ENCODE data around the gene USP34.
A peak's percentile ranks its signal among the peaks of the same experiment; 100 is the strongest.
"Not testable (repeated sequence)": the region's sequence is repeated elsewhere in the genome, so short reads cannot be mapped to it uniquely, and the experiment has no call there.

USP34 gene, protein sequence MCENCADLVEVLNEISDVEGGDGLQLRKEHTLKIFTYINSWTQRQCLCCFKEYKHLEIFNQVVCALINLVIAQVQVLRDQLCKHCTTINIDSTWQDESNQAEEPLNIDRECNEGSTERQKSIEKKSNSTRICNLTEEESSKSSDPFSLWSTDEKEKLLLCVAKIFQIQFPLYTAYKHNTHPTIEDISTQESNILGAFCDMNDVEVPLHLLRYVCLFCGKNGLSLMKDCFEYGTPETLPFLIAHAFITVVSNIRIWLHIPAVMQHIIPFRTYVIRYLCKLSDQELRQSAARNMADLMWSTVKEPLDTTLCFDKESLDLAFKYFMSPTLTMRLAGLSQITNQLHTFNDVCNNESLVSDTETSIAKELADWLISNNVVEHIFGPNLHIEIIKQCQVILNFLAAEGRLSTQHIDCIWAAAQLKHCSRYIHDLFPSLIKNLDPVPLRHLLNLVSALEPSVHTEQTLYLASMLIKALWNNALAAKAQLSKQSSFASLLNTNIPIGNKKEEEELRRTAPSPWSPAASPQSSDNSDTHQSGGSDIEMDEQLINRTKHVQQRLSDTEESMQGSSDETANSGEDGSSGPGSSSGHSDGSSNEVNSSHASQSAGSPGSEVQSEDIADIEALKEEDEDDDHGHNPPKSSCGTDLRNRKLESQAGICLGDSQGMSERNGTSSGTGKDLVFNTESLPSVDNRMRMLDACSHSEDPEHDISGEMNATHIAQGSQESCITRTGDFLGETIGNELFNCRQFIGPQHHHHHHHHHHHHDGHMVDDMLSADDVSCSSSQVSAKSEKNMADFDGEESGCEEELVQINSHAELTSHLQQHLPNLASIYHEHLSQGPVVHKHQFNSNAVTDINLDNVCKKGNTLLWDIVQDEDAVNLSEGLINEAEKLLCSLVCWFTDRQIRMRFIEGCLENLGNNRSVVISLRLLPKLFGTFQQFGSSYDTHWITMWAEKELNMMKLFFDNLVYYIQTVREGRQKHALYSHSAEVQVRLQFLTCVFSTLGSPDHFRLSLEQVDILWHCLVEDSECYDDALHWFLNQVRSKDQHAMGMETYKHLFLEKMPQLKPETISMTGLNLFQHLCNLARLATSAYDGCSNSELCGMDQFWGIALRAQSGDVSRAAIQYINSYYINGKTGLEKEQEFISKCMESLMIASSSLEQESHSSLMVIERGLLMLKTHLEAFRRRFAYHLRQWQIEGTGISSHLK (N-terminal part only)

DNA sequence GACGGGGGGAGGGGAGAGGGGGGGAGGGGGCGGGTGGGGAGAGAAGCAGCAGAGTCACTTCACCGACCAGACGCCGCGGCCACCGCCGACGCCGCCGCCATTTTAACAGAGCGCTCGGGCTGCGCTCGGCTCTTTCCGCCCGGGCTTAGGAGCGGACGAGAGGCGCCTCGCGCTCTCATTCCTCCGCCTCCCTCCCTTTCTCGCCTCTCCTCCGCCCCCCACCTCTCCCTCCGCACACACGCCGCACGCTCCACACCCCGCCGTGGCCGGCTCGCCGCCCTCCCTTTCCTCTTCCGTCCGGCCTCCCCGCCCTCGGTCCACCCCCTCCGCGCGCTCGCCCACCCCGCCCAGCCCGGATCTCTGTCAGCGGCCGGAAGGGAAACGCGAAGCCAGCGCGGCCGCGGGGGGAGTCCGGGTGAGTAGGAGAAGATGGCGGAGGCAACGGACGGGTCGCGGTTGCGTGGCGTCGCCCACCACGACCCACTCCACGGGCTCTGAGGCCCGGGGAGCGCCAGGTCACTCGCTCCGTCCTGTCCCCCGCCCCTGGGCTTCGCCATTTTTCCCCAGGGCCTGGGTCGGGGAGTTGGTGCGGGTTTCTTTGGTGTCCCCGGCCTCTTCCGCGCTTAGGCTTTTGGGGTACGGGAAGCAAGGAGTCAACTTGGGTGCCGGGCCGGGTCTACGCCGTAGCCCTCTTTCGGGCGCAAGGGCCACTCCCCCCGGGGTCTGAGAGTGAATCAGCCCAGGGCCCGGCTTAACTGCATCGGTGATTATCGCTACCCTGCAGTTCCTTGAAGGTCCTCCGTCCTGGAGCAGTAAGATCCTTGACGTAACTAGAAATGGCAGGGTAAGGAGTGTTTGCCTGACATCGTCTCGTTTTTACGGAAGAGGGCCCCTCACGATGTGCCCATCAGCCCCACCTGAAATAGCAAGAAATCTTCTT lies at the start of gene USP34:
Gene USP34 (minus strand): TSS at position 123 of the 940 bp plus-strand sequence. CDS start 395 bp downstream, outside the sequence.
- Mint-ChIP-seq H3K36me3 (peaks cover 3% of the 10 kb centered on the region), H3K27ac (peak within 1 kb of the TSS; percentile 100), H3K4me3 (peak within 1 kb of the TSS; percentile 97), H3K9me3 (no peaks in the 10 kb centered on the region), H3K27me3 (no peaks in the 10 kb centered on the region), H3K4me1 (peaks cover 21% of the 10 kb centered on the region)
- peak; percentile 94 for ATAC-seq

DNA sequence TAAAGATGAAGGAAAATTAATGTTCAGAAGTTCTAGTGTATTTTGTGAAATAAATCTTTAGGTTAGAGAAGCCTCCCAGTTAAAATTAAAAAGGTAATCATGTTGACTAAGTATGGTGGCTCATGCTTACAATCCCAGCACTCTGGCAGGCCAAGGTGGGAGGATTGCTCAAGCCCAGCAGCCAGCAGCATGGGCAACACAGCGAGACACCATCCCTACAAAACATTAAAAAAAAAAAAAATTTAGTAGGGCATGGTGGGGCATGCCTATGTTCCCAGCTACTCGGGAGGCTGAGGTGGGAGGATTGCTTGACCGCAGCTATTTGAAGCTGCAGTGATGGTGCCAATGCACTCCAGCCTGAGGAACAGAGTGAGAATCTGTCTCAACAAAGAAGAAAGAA lies 49.4 kb upstream of the USP34 start:
- ATAC-seq, result no peak
- Mint-ChIP-seq H3K4me3 (no peak overlapping the region), H3K4me1 (peaks cover 6% of the 10 kb centered on the region), H3K27ac (no peak overlapping the region), H3K27me3 (no peaks in the 10 kb centered on the region), H3K36me3 (peaks cover 36% of the 10 kb centered on the region), H3K9me3 (no peaks in the 10 kb centered on the region)

DNA sequence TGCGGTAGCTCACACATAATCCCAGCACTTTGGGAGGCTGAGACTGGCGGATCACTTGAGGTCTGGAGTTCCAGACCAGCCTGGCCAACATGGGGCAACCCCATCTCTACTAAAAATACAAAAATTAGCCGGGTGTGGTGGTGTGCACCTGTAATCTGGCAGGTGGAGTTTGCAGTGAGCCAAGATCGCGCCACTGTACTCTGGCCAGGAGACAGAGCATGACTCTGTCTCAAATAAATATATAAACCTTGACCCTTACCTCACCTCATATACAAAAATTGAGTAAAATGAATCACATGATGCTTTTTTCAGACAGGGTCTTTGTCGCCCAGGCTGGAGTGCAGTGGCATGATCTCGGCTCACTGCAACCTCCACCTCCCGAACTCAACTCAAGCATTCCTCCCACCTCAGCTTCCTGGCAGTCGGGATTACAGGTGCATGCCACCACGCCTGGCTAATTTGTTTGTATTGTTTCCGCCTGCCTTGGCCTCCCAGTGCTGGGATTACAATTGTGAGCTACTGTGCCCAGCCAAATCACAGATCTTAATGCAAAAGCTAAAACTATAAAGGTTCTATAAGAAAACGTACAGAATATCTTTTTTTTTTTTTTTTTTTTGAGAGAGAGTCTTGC lies 42.0 kb upstream of the USP34 start:
- Mint-ChIP-seq H3K27ac (no peak overlapping the region), H3K4me1 (peaks cover 9% of the 10 kb centered on the region), H3K36me3 (peaks cover 44% of the 10 kb centered on the region), H3K9me3 (no peaks in the 10 kb centered on the region), H3K4me3 (no peak overlapping the region), H3K27me3 (no peaks in the 10 kb centered on the region)
- ATAC-seq, result no peak

DNA sequence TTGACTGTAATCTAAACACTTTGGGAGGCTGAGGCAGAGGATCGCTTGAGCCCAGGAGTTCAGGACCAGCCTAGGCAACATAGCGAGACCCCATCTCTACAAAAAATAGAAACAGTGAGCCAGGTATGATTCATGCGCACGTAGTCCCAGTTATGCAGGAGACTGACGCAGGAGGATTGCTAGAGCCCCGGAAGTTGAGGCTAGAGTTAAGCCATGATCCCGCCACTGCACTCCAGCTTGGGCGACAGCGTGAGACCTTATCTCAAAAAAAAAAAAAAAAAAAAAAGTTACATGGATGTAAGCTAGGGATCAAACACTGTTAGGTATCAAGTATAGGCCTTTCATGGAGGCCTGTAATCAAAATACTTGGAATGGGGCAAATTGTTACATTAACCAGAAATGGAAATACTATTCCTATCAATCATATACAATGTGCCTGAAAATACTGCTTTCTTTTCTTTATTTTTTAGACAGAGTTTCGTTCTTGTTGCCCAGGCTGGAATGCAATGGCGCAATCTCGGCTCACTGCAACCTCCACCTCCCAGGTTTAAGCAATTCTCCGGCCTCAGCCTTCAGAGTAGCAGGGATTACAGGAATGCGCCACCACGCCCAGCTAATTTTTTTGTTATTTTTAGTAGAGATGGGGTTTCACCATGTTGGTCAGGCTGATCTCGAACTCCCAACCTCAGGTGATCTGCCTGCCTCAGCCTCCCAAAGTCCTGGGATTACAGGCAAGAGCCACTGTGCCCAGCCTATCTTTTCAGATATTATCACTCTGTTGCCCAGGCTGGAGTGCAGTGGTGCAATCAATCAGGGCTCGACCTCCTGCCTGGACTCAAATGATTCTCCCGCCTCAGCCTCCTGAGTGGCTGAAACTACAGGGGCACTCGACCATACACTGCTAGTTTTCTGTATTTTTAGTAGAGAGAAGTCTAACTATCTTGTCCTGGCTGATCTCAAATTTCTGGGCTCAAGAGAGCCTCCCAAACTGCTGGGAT lies 40.1 kb upstream of the USP34 start:
- no peaks in the 10 kb centered on the region for H3K9me3 Mint-ChIP-seq
- H3K27ac Mint-ChIP-seq, result no peak overlapping the region
- no peak for ATAC-seq
- peaks cover 42% of the 10 kb centered on the region for H3K36me3 Mint-ChIP-seq
- H3K4me3 Mint-ChIP-seq, result no peak overlapping the region
- peaks cover 15% of the 10 kb centered on the region for H3K4me1 Mint-ChIP-seq
- no peaks in the 10 kb centered on the region for H3K27me3 Mint-ChIP-seq

DNA sequence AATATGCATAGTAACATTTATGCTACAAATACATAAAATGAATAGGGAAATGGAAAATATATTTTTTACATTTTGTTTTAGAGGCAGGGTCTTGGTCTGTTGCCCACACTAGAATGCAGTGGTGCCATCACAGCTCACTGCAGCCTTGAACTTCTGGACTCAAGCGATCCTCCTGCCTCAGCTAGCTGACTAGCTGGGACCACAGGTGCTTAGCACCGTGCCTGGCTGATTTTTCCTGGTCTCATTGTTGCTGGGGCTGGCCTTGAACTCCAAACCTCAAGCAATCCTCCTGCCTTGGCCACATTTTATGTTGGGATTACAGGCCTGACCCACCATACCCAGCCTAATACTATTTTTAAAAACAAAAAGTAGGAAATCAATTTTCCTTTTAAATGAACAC lies 34.1 kb upstream of the USP34 start:
- no peak for ATAC-seq
- no peak overlapping the region for H3K27ac Mint-ChIP-seq
- H3K36me3 Mint-ChIP-seq, result peaks cover 28% of the 10 kb centered on the region
- peaks cover 15% of the 10 kb centered on the region for H3K4me1 Mint-ChIP-seq
- no peak overlapping the region for H3K4me3 Mint-ChIP-seq
- H3K9me3 Mint-ChIP-seq, result no peaks in the 10 kb centered on the region
- H3K27me3 Mint-ChIP-seq, result no peaks in the 10 kb centered on the region

DNA sequence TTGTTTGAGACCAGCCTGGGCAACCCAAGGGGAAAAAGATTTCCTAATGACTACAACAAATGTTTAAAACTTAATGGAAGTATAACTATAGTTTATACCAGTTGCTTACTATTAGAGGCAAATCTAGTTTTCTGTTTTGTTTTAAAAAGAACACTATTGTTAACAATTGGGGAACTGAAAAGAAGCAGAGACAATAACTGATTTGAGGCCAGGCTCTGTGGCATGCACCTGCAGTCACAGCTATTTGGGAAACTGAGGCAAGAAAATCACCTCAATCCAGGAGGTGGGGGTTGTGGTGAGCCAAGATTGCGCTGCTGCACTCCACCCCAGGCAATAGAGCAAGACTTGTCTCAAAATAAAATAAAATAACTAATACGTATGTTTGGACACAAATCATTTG lies 28.2 kb upstream of the USP34 start:
- H3K27me3 Mint-ChIP-seq, result no peaks in the 10 kb centered on the region
- no peak overlapping the region for H3K4me3 Mint-ChIP-seq
- no peak for ATAC-seq
- no peaks in the 10 kb centered on the region for H3K9me3 Mint-ChIP-seq
- peaks cover 30% of the 10 kb centered on the region for H3K36me3 Mint-ChIP-seq
- no peak overlapping the region for H3K27ac Mint-ChIP-seq
- peaks cover 7% of the 10 kb centered on the region for H3K4me1 Mint-ChIP-seq

DNA sequence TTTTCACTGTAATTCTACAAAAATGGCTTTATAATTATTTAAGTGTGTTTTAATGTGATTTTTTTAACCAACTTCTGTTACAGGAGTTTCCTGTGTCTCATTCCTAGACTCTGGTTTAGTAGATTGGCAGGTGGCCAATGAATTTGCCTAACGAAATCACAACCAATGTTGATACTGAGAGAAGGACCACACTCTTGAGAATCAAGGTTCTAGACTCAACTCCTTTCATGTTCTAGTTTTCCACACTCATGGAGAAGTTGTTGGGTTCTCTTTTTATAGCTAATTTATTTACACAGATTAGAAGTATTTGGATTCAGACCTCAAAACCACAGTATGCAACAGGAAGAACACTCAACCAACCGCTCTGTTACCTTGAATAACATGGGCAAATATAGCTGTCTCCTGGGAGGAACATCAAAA lies 22.6 kb upstream of the USP34 start:
- Mint-ChIP-seq H3K36me3 (peaks cover 57% of the 10 kb centered on the region), H3K27ac (peak overlapping the region; percentile 50), H3K4me3 (no peak overlapping the region), H3K27me3 (no peaks in the 10 kb centered on the region), H3K4me1 (peaks cover 13% of the 10 kb centered on the region), H3K9me3 (no peaks in the 10 kb centered on the region)
- ATAC-seq, result no peak

DNA sequence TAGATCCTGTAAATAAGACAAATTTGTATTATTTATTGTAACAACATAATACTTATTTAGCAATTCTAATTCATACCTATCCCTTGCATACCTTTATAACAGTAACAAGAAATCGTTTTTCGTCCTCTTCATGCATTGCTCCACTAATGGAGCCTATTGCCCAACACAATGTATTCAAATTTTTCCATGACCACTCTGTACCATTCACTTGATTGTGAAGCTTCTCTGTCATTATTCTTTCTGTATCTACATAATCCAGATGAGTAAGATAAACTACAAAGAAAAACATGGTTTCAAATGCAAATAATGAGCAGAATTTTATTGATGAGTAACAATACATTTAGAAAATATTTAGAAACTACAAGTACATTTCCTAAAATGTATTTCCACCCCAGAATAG lies 21.6 kb upstream of the USP34 start:
- ATAC-seq, result no peak
- Mint-ChIP-seq H3K4me3 (no peak overlapping the region), H3K27me3 (no peaks in the 10 kb centered on the region), H3K9me3 (no peaks in the 10 kb centered on the region), H3K4me1 (peaks cover 13% of the 10 kb centered on the region), H3K36me3 (peaks cover 61% of the 10 kb centered on the region), H3K27ac (no peak overlapping the region)

DNA sequence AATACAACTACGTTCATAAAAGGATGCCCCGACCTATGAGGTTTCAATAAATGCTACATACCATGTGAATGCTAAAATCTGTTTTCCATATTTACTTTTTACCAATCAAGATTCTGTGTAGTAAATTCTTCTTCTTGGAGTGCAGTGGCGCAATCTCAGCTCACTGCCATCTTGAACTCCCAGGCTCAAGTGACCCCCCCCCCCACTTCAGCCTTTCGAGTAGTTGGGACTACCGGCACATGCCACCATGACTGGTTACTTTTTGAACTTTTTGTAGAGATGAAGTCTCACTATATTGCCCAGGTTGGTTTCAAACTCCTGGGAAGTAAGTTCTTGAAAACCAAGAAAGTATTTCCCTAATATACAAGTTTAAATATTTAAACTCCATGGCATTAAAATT lies 14.4 kb upstream of the USP34 start:
- peaks cover 55% of the 10 kb centered on the region for H3K36me3 Mint-ChIP-seq

DNA sequence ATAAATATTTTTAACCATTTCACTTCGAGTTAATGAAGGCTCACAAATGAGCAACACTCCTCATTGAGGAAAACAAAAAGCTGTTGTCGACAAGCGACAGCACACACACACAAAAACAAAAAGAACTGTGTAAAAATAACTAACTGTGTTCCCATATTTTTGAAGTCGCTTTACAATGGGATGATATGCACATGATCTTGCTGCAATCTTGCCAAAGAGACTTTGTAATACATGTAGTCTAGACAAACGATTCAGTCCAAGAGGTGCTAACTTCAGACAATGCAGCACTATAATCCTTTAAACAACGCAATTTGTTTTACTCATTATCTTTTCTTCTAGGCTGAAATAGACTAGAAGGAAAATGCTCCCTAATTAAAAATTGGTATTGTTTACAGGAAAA lies 7.2 kb upstream of the USP34 start:
- no peak overlapping the region for H3K27ac Mint-ChIP-seq
- no peaks in the 10 kb centered on the region for H3K9me3 Mint-ChIP-seq
- H3K4me3 Mint-ChIP-seq, result no peak overlapping the region
- H3K4me1 Mint-ChIP-seq, result no peaks in the 10 kb centered on the region
- H3K36me3 Mint-ChIP-seq, result peaks cover 37% of the 10 kb centered on the region
- no peaks in the 10 kb centered on the region for H3K27me3 Mint-ChIP-seq
- no peak for ATAC-seq

More for the DNA sequence above, 14.4 kb upstream of the USP34 start:
- no peaks in the 10 kb centered on the region for H3K4me1 Mint-ChIP-seq
- no peak overlapping the region for H3K27ac Mint-ChIP-seq
- no peak for ATAC-seq
- H3K9me3 Mint-ChIP-seq, result no peaks in the 10 kb centered on the region
- H3K27me3 Mint-ChIP-seq, result no peaks in the 10 kb centered on the region
- H3K4me3 Mint-ChIP-seq, result no peak overlapping the region

DNA sequence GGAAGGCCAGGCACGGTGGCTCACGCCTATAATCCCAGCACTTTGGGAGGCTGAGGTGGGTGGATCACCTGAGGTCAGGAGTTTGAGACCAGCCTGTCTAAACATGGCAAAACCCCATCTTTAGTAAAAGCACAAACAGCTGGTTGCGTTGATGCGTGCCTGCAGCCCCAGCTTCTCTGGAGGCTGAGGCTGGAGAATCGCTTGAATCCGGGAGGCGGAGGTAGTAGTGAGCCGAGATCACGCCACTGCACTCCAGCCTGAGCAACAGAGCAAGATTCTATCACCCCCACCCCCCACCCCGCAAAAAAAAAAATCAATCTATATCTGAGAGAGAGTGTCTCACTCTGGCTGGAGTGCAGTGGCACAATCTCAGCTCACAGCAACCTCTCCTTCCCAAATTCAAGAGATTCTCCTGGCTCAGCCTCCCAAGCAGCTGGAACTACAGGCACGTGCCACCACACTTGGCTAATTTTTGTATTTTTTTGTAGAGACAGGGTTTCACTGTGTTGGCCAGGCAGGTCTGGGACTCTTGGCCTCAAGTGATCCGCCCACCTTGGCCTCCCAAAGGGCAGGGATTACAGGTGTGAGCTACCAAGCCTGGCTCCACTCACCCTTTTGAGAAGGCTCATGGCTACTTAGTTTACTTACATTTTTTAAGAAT lies 6.2 kb upstream of the USP34 start:
- H3K27me3 Mint-ChIP-seq, H3K4me3 Mint-ChIP-seq, H3K9me3 Mint-ChIP-seq, H3K4me1 Mint-ChIP-seq, ATAC-seq, H3K27ac Mint-ChIP-seq: not testable (repeated sequence)
- peaks cover 32% of the 10 kb centered on the region for H3K36me3 Mint-ChIP-seq

DNA sequence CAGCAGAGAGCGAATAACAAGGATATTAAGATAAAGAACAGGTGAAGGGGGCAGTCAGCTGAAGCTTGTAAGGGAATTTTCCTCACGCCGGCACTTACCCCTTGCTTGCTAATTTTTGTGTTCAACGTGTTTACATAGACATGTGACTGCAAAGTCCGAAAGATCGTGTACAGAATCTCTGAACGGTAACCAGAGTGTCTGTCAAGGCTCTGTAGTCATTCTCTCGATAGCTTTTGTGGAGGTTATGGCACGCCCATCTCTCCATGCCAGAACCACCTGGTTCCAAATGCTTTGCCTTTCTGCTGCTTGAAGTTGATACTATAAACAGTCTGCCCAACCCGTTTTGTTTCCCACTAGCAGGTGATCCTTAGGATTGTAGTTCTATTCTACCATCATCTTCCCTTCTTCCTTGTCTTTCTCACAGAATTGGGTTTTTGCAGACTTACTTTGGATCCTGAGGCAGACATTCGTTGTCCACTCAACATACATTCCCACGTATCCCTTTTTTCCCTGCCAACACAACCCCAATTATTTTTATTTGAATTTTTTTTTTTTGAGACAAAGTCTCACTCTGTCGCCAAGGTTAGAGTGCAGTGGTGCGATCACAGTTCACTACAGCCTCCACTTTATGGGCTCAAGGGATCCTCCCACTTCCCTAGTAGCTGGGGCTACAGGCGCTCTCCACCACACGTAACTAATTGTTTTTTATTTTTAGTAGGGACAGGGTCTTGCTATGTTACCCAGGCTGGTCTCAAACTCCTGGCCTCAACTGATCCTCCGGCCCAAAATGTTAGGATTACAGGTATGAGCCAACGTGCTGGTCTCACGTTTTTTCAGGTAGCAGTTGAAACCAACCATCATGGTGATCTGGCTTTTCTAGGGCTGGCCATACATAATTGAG lies 1.3 kb upstream of the USP34 start:
- H3K4me1 Mint-ChIP-seq, result peaks cover 21% of the 10 kb centered on the region
- no peak for ATAC-seq
- peaks cover 11% of the 10 kb centered on the region for H3K36me3 Mint-ChIP-seq
- H3K4me3 Mint-ChIP-seq, result peak overlapping the region; percentile 97
- no peaks in the 10 kb centered on the region for H3K27me3 Mint-ChIP-seq
- H3K9me3 Mint-ChIP-seq, result no peaks in the 10 kb centered on the region
- H3K27ac Mint-ChIP-seq, result peak overlapping the region; percentile 100

Data from stimulated activated memory B cell treated with anti-CD40 and anti-IgM and Interleukin-4, amounts not matched to agents 10 μg/mL and 1 μg/mL and 100 μg/mL, for 72 hours (primary cell).